ENCODE data around the gene E2F2. TPM values are rescaled to one million over a fixed set of nuclear protein-coding genes. Genes with fewer than 3 reads are reported as not detected.

The E2F2 gene
- total RNA-seq, 2 donors from 2014 or later, result 8.2 to 32.9 TPM

DNA sequence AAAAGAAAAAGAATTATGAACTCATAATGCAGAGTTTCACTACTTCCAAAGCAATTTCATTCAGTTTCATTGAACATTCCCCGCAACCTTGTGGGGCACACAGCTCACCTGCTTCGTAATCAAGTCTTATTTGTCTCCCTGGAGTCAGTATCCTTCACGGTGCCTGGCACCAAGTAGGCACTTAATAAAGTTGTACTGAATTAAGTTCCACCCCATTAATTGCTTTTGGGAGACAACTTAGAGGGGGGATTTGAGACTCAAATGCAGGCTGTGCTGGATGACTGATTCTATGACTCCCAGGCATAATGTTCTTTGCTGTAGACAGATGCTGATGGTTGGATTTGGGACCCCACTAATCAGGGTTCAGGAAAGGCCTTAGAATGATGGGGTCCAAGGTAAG lies 34.7 kb upstream of the E2F2 start:
- no peak for DNase-seq
- TF ChIP-seq, protein P1, sequence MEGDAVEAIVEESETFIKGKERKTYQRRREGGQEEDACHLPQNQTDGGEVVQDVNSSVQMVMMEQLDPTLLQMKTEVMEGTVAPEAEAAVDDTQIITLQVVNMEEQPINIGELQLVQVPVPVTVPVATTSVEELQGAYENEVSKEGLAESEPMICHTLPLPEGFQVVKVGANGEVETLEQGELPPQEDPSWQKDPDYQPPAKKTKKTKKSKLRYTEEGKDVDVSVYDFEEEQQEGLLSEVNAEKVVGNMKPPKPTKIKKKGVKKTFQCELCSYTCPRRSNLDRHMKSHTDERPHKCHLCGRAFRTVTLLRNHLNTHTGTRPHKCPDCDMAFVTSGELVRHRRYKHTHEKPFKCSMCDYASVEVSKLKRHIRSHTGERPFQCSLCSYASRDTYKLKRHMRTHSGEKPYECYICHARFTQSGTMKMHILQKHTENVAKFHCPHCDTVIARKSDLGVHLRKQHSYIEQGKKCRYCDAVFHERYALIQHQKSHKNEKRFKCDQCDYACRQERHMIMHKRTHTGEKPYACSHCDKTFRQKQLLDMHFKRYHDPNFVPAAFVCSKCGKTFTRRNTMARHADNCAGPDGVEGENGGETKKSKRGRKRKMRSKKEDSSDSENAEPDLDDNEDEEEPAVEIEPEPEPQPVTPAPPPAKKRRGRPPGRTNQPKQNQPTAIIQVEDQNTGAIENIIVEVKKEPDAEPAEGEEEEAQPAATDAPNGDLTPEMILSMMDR (IDR thresholded peaks at IDR 0.05), result no peak
- H3K9ac ChIP-seq (ENCODE audit: low read depth in 2 of 2, low read length in 2 of 2), result no peak overlapping the region
- no peaks in the 10 kb centered on the region for H3K27me3 ChIP-seq
- intact Hi-C loops (cut with DNase I), result no loop called here
- peaks cover 12% of the 10 kb centered on the region for H3K4me1 ChIP-seq
- no peaks in the 10 kb centered on the region for H3K36me3 ChIP-seq
- H3K4me3 ChIP-seq, result no peak overlapping the region
- H3K9me3 ChIP-seq, result no peaks in the 10 kb centered on the region
- no peak overlapping the region for H3K27ac ChIP-seq

DNA sequence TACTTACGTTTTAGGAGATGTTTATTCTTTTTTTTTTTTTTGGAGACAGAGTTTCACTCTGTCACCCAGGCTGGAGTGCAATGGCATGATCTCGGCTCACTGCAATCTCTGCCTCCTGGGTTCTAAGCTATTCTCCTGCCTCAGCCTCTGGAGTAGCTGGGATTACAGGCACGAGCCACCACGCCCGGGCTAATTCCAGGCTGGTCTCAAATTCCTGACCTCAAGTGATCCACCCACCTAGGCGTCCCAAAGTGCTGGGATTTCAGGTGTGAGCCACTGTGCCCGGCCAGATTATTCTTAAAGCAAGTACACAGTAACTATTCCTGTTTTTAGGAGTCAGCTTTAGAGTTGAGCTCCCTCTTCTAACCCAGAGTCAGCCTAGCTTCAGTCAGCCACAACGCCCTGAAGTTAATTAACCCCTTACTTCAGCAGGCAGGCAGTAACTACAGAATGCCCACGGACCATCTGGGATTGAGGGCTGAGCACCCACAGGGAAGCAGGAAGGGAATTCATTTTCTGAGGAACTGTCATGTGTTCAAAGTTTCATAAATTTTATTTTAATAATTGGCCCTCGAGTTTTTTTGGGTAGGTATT lies 33.6 kb upstream of the E2F2 start:
- peak overlapping the region in 1 of 2 donors; percentile 43 for H3K9ac ChIP-seq (ENCODE audit: low read depth in 2 of 2, low read length in 2 of 2)
- no peak overlapping the region for H3K27ac ChIP-seq
- peaks cover 17% of the 10 kb centered on the region for H3K4me1 ChIP-seq
- TF ChIP-seq, protein P1 (IDR thresholded peaks at IDR 0.05), result no peak
- H3K9me3 ChIP-seq, result no peaks in the 10 kb centered on the region
- DNase-seq, result peak; percentile 67
- no peak overlapping the region for H3K4me3 ChIP-seq
- intact Hi-C loops (cut with DNase I), result no loop called here
- no peaks in the 10 kb centered on the region for H3K36me3 ChIP-seq
- no peaks in the 10 kb centered on the region for H3K27me3 ChIP-seq

DNA sequence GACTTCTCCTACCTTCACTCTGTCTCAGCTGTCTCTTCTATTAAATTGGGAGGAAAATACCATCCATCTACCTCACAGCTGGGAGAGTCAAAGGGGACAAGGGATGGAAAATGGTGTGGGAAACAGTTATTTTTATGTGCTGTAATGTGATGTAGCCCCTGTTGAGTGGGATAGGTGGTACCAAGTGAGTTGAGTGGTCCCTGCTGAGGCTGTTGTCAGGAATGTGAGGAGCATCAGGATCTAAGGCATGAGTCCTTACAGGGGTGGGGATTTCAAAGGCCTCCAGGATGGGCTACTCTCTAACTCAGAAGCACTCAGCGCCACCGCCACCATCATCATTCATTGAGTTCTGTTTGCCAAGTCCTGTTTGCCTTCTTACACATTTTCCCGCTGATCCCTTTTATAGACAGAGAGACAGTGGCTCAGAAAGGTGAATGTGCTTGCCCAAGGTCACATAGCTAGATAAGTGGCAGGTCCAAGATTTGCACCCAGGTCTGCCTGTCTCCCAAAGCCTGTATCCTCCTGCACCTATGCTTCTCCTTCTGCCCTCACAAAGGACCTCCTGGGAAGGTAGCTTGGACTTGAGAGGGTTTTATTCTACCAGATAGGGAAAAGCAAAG lies 32.8 kb upstream of the E2F2 start:
- H3K9me3 ChIP-seq, result no peaks in the 10 kb centered on the region
- no peak overlapping the region for H3K4me3 ChIP-seq
- H3K9ac ChIP-seq (ENCODE audit: low read depth in 2 of 2, low read length in 2 of 2), result peak overlapping the region in 1 of 2 donors; percentile 43
- H3K36me3 ChIP-seq, result no peaks in the 10 kb centered on the region
- TF ChIP-seq, protein P1 (IDR thresholded peaks at IDR 0.05), result no peak
- DNase-seq, result no peak
- H3K27ac ChIP-seq, result peak overlapping the region; percentile 7
- H3K4me1 ChIP-seq, result peaks cover 17% of the 10 kb centered on the region
- intact Hi-C loops (cut with DNase I), result no loop called here
- no peaks in the 10 kb centered on the region for H3K27me3 ChIP-seq

DNA sequence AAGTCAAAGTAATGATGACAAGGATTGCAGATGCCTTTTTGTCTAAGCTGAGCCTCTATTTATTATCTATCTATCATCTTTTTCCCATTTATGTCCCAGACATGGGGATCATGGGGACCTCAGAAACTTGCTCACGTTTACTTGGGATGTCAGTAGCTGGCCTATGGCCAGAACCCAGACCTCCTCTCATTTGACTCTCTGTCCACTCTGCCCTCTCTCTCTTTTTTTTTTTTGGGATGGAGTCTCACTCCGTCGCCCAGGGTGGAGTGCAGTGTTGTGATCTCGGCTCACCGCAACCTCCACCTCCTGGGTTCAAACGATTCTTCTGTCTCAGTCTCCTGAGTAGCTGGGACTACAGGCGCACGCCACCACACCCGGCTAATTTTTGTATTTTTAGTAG lies 32.0 kb upstream of the E2F2 start:
- intact Hi-C loops (cut with DNase I), result no loop called here
- Histone ChIP-seq H3K36me3 (no peaks in the 10 kb centered on the region), H3K27ac (peak overlapping the region; percentile 83), H3K27me3 (no peaks in the 10 kb centered on the region), H3K9me3 (no peaks in the 10 kb centered on the region), H3K4me3 (no peak overlapping the region), H3K9ac (ENCODE audit: low read depth in 2 of 2, low read length in 2 of 2) (no peak overlapping the region), H3K4me1 (peaks cover 17% of the 10 kb centered on the region)
- TF ChIP-seq, protein P1 (IDR thresholded peaks at IDR 0.05), result no peak
- DNase-seq, result no peak

DNA sequence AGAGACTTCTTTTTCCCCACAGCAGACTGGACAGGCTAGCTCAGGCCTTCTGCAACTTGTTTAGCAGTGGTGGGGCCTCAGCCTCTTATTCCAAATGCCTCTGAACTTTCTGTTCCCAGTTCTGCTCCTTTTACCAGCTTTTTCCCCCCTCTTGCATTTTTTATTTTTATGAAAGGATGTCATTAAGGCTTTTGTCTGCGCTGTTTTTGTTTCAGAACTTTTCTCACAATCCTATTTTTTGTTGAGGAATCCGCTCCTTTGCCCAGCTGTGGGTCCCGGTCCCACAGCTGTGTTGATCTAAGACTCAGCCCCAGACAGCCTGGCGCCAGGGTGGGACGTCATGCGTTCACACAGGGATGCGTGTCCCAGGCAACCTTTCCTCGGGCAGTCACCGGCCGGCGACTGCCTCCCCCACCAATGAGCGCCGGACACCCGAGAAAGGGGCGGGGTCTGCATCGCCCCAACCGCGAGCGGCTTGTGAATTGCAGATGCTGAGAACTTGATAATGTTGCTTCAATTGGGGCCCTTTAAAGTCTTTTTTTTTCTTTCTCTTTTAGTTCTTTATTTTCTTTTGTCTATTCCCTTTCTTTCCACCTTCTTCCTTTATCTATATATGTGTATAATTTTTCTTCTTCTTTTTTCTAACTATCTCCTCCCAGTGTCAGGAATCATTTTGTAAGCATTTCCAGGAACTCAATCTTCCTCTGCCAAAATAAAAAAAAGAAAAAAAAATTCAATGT lies 31.3 kb upstream of the E2F2 start:
- Histone ChIP-seq H3K9me3 (no peaks in the 10 kb centered on the region), H3K27ac (peak overlapping the region; percentile 83), H3K4me1 (peaks cover 19% of the 10 kb centered on the region), H3K27me3 (no peaks in the 10 kb centered on the region), H3K36me3 (no peaks in the 10 kb centered on the region), H3K4me3 (no peak overlapping the region), H3K9ac (ENCODE audit: low read depth in 2 of 2, low read length in 2 of 2) (peak overlapping the region in 1 of 2 donors; percentile 100)
- TF ChIP-seq, protein P1 (IDR thresholded peaks at IDR 0.05), result no peak
- intact Hi-C loops (cut with DNase I), result no loop called here
- DNase-seq, result peak; percentile 95

Measured in colonic mucosa (tissue), 4 donors.